ENCODE measurements around the gene METTL27. TPM values are rescaled to one million over a fixed set of nuclear protein-coding genes. Genes with fewer than 3 reads are reported as not detected.
A peak's percentile ranks its signal among the peaks of the same experiment; 100 is the strongest.
"Not testable (repeated sequence)": the region's sequence is repeated elsewhere in the genome, so short reads cannot be mapped to it uniquely, and the experiment has no call there.

The METTL27 gene
- 1.9 TPM for polyA plus RNA-seq (ENCODE audit: insufficient read length)

GRCh38 chr7:73842067-73842976, at the start of gene METTL27:
Gene METTL27 (minus strand): TSS chr7:73842516. CDS start chr7:73842140, 376 bp downstream.
- peak; percentile 60 for DNase-seq (ENCODE audit: low read depth)

- no peak for DNase-seq (ENCODE audit: low read depth)
Measured at GRCh38 chr7:73891178-73891885, 49.0 kb upstream of the METTL27 start.

- no peak for DNase-seq (ENCODE audit: low read depth)
Measured at GRCh38 chr7:73890555-73891147, 48.3 kb upstream of the METTL27 start.

- DNase-seq (ENCODE audit: low read depth), result no peak
Measured at GRCh38 chr7:73888959-73889358, 46.6 kb upstream of the METTL27 start.

GRCh38 chr7:73887762-73888161, 45.4 kb upstream of the METTL27 start:
- no peak for DNase-seq (ENCODE audit: low read depth)

GRCh38 chr7:73885975-73886798, 43.9 kb upstream of the METTL27 start:
- no peak for DNase-seq (ENCODE audit: low read depth)

- DNase-seq (ENCODE audit: low read depth), result no peak
Measured at GRCh38 chr7:73885433-73885974, 43.2 kb upstream of the METTL27 start.

GRCh38 chr7:73884867-73885422, 42.6 kb upstream of the METTL27 start:
- DNase-seq (ENCODE audit: low read depth), result not testable (repeated sequence)

GRCh38 chr7:73882047-73882402, 39.7 kb upstream of the METTL27 start:
- no peak for DNase-seq (ENCODE audit: low read depth)

GRCh38 chr7:73881352-73882046, 39.2 kb upstream of the METTL27 start:
- DNase-seq (ENCODE audit: low read depth), result no peak

GRCh38 chr7:73880755-73881328, 38.5 kb upstream of the METTL27 start:
- DNase-seq (ENCODE audit: low read depth), result no peak

GRCh38 chr7:73879977-73880681, 37.8 kb upstream of the METTL27 start:
- DNase-seq (ENCODE audit: low read depth), result no peak

GRCh38 chr7:73876973-73877372, 34.7 kb upstream of the METTL27 start:
- DNase-seq (ENCODE audit: low read depth), result no peak

GRCh38 chr7:73876361-73876760, 34.0 kb upstream of the METTL27 start:
- no peak for DNase-seq (ENCODE audit: low read depth)

GRCh38 chr7:73872056-73872908, 30.0 kb upstream of the METTL27 start:
- no peak for DNase-seq (ENCODE audit: low read depth)

GRCh38 chr7:73871163-73872011, 29.1 kb upstream of the METTL27 start:
- DNase-seq (ENCODE audit: low read depth), result no peak

- no peak for DNase-seq (ENCODE audit: low read depth)
Measured at GRCh38 chr7:73870041-73870492, 27.8 kb upstream of the METTL27 start.

All from forelimb muscle (tissue), 1 donor.